Endometrium (tissue), 2 donors: ENCODE data around the gene OR1D5.
"Not testable (repeated sequence)": the region's sequence is repeated elsewhere in the genome, so short reads cannot be mapped to it uniquely, and the experiment has no call there.

Experiments used
- FAIRE-seq: peaks from 2 replicates; lab custom pipeline; 2012; peaks lifted over from hg19 to GRCh38; lab: Jason Lieb, UNC
- donor health status: control.
- donor health status: control.

Gene OR1D5, protein sequence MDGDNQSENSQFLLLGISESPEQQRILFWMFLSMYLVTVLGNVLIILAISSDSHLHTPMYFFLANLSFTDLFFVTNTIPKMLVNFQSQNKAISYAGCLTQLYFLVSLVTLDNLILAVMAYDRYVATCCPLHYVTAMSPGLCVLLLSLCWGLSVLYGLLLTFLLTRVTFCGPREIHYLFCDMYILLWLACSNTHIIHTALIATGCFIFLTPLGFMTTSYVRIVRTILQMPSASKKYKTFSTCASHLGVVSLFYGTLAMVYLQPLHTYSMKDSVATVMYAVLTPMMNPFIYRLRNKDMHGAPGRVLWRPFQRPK

DNA sequence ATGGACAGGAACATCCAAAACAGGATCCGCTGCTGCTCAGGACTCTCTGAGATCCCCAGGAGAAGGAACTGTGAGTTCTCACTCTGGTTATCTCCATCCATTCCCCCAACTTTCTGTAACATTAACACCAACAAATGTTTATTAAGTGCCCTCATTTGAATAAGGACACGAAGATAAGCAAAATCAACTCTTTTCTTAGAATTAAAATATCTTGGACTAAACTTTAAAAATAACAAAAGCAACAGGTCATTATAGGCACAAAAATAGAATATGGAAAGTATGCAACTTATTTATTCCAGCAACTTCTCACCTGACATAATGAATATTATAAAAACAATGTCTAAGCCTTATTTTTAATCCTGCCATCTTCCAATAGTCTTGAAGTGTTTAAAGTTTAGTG is at the start of gene OR1D5:
OR1D5 (minus strand) TSS at position 101 of the 400 bp plus-strand sequence; CDS start at position 101, 0 bp downstream.
- peak; percentile 46 for FAIRE-seq

DNA sequence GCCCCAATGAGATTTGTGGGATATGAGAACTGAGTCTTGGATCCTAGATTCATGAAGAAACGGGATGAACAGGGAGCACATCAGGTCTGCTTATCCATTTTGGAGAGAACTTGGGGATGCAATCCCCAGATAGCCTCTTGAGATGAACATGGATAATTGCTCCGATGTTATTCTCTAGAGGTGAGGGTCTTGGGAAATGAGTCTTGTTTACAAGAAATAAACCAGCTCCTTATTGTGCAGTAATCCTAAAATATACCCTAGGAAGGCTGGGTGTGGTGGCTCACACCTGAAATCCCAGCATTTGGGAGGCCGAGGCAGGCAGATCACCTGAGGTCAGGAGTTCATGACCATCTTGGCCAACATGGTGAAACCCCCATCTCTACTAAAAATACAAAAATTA is 40.9 kb upstream of the OR1D5 start, which contains the start of gene OR1D2:
OR1D2 (minus strand) TSS at position 101 of the 400 bp plus-strand sequence. CDS start 11,426 bp downstream, outside the sequence.
- no peak for FAIRE-seq

DNA sequence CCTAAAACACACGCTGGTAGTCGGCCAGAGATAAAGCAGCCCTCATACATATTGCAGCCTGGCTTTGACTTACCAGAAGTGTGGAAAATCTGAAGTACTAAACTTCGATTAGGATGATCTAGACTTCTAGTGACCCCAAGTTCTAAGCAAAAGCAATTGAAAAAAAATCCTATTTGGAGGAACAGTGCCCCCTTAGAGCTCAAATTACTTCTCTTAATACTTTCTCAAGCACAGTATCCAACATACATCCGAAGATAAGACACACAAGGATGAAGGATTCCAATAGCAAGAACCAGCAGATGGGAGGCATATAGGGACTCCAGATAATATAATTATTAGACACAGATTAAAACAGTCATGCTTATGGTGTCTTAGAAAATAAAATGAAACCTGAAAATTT is 10.4 kb upstream of the OR1D5 start:
- FAIRE-seq, result not testable (repeated sequence)

DNA sequence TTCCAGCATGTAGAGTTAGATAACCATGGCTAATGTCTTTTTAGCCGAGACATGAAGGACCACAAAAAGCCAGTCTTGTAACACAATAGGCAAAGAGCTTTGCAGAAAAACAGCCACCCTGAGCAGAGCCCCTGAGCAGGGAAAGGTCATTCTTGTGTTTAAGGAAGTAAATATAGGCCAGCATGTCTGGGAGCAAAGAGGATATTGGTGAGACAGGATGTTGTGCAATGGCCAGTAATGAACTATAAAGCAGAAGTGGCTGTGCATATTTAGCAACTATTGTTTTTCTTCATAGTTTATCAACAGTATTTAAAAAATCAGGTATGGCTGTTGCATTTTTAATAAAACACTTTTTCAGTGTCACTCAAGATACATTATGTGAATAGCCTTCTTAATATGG is 1.8 kb upstream of the OR1D5 start:
- FAIRE-seq, result peak; percentile 12

DNA sequence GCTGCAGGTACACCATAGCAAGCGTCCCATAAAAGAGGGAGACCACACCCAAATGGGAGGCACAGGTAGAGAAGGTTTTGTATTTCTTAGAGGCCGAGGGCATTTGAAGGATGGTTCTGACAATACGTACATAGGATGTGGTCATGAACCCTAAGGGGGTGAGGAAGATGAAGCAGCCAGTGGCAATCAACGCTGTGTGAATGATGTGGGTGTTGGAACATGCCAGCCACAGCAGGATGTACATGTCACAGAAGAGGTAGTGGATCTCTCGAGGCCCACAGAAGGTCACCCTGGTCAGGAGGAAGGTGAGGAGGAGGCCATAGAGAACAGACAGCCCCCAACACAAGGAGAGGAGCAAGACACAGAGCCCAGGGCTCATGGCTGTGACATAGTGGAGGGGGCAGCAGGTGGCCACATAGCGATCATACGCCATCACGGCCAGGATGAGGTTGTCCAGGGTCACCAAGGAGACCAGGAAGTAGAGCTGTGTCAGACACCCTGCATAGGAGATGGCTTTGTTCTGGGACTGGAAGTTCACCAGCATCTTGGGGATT is 506 bp downstream of the OR1D5 start:
- FAIRE-seq, result not testable (repeated sequence)

DNA sequence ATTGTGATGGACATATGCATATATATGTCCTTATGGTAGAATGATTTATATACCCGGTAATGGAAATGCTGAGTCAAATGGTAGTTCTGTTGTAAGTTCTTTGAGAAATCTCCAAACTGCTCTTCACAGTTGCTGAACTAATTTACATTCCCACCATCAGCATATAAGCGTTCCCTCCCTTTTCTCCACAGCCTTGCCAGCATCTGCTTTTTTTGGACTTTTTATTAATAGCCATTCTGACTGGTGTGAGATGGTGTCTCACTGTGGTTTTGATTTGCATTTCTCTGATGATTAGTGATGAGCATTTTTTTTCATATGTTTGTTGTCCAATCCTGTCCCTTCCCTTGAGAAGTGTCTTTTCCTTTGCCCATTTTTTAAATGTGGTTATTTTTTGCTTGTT is 8.5 kb downstream of the OR1D5 start:
- not testable (repeated sequence) for FAIRE-seq

DNA sequence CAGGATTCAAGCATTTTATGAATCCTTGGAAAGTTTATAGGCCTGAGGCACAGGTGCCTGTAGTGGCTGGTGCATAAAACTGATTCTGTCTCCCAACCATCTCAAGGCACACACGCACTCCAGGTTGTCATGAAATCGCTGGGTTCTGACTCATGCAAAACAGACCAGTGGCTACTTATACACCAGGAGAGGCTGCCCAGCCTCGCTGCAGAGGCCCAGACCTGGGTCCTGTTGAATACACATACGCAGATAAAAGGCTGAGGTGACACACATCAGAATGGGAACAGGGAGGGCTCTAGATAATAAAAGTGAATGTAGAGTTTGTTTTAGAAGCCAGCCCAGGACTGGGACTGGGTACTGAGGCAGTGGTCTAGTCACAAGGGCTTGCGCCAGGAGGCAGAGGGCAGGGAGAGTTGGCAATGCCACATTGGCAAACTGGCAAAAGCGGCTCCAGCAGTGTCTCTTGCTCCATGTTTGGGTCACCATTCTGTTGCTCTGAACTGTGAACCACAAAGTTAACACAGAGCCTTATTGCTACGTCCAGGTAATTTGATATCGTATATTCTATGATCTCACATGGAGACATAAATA is 13.6 kb downstream of the OR1D5 start:
- FAIRE-seq, result no peak

DNA sequence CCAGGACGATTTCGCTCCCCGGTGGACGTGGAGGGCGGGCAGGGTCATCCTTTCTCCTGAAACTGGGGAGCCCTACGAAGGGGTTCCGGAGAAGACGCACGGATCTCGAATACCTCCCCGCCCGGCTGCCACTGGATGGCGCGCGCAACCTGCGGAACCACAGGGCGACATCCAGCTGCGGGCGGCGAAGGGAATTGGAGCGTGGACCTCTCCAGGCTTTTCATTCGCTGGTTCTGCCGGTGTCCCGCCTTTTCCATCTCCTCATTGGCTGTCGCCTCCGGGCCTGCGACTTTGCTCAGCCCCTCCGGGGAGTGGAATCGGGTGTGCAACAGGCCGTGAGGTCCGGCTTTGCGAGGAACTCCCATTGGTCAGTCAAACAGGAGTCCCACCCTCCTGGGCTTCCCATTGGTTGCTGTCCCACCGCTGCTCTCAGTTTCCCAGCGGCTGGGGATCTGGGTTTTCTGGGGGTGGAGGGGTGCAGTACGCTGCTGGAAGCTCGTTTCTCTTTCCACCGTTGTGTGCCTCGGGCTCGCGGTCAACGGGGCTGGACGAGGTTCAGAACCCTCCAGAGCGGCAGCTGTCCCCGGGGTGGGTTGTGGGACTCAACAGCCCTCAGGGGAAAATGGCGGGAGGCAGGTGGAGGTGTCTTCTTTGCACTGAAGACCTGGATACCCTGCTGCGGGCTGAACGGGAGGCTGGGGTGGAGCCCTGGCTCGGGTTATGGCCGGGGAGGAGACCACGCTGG is 14.5 kb downstream of the OR1D5 start:
- peak; percentile 97 for FAIRE-seq

DNA sequence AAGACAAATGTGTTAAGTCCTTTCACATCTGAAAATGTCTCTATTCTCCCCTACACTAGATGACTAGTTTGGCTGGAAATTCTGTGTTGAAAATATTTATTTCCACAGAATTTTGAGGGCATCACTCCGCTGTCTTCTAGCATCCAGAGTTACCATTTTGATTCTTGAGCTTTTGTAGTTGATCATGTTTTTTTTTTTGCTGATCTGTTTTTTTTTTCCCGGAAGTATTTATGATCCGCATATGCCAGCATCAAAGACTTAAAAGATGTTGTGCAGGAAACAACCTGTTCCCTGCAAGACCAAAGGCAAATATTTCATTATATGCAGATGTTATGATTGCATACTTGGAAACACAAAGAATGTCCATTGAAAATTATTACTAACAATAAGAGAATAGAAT is 16.7 kb downstream of the OR1D5 start:
- FAIRE-seq, result no peak

DNA sequence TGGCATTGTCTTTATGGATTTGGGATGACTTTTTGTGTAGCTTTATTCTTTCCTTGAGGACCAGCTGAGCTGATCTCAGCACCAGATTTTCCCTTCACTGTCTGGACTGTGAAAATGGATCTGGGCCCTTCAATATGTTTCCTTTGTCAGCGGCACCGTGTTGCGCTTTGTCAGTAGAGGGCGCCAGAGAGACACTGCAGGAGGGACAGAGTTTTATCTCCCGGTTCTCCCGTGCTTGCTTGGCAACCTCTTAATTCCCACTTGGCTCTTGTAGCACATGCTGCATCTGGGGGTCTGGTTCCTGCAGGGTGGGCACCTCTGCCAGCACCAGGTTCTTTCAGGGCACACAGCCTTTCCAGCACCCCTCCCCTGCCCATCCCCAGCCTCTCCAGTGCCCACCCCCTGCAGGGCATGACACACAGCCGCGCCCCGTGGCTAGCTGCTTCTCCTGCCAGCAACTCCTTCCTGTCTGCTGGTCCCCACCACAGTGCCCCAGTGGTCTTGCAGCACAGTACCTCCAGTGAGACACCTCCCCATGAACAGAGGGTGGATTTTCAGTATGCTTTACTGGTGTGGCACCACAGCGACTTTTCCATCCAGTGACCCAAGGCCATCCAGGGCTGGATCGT is 19.6 kb downstream of the OR1D5 start:
- FAIRE-seq, result no peak

DNA sequence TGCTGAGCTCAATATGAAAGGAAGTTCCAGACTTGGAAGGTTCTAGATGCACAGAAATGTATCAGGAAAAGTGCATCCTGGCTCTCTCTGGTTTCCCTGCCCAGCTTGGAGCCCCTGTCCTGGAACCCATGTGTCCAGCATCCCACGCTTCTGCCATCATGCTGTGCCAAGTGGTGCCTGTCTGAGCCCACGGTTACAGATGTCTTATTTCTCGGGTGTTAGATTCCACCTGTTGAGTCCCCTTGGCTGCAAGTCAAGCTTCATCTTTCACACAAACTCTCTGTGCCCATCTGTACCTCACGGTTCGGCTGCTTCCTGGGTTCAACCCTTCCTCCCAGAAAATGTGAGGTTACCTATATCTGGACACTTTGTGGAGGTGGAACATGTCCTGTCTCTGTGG is 22.5 kb downstream of the OR1D5 start:
- FAIRE-seq, result no peak

DNA sequence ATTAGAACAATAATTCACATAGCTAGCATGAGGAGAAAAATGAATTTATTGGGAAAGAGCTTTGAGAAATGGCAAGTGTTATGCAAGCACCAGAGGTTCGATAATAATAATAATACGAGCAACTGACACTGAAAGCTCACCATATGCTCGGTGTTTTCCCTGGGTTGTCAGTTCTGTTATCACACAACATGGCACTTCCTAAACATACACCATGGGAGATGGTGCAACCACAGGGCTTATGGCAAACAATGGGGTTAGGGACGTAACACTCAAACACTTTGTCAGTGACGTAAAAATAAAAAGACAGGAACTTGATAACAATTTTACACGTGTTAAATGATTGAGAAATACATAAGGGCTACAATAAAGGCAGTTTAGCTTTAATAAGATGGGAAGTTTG is 23.7 kb downstream of the OR1D5 start:
- no peak for FAIRE-seq

DNA sequence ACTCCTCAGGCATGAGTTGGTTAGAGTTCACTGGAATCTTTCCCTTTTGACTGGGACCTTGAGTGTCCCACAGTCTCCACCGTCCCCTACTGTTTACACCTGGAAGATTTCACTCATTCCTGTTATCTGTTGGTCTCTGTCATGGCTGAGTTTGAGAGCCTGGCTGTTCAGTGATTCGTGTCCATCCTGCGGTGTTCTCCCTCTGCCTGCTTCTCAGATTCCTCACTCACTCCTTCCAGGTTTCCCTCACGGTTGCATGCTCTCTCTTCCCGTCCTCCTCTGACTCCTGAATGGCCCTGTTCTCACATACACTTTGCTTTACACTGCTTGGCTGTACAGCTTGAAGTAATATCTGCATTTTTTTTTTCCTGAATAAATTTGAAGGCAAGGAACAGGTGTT is 24.5 kb downstream of the OR1D5 start:
- FAIRE-seq, result no peak

DNA sequence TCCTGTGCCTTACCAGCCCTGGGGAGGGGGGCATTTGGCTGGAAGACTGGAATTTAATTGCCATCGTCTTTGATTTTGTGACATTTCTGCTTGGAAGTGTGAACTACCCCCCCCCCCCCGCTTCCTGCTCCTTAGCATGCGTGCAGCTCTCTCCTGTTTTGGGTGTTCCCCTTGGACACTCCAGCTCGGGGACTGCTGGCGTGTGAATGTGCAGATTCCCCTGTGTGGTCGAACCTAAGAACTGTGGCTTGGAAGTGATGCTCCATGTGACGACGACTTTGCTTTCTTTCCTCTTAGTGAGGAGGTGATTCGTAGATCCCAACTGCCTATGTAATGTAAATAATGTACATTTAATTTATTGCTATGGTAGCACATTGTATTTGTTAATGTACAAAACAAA is 26.1 kb downstream of the OR1D5 start:
- no peak for FAIRE-seq

DNA sequence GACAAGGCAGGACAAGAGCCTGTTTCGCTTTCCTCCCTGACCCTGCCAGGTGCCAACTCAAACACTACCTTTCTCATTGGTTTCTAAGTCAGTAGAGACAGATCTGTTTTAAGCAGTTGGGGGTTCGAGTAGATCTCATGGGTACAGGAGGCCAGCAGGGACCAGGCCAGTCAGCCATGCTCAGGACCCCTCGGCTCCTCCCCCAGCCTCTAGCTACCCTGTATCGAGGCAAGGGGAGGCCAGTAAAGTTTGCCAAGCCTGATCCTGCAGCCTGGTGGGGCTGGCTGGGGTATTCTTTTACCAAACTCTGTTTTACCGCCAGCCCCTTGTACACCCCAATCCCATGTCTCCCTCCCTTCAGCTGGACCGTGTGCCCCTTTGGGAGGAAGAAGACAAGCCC is 26.6 kb downstream of the OR1D5 start:
- no peak for FAIRE-seq

DNA sequence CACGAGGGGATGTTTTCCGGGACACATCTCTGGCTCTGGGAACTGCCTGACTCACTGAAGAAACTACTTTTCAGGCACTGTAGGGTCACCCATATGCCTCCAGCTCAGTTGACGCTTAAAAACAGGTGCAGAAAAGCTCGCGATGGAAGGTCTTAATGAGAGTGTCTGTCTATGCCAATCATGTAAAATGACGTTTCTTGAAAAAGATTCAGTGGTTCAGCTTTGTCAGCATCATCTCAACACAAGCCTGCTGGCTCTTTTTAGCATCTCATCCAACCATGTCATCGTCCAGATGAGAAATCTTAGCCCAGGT is 27.5 kb downstream of the OR1D5 start:
- no peak for FAIRE-seq

DNA sequence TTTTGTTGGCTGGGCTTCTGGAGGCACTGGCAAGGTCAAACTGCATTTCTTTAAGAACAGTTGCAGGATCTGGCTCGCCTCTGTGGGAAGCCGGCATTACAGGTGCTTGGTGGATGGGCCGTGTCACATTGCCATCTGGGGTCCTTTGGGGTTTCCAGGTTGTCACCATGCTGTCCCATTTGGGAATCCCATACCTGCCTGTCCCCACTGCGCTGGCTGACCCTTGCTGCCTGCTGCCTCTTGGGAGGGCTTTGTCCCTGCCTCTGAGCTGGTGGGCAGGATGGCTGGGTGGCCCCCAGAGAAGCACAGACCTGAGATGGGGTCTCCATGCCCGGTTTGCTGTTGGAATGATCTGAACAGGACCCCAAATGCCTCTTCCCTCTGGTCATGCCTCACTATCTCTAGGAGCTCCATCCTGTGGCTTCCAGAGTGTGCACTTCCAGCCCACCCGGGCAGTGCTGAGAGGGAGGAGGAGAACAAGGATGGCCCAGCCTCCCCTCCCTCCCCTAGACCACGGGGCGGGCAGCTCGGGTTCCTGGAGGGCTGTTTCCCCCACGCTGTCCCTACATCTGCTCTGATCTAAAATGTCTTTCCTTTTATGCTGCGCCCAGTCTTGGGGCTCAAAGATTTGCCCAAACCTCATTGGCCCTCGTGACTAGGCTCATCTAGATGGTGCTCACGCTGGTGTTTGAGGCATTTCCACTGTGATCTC is 28.0 kb downstream of the OR1D5 start:
- FAIRE-seq, result no peak

DNA sequence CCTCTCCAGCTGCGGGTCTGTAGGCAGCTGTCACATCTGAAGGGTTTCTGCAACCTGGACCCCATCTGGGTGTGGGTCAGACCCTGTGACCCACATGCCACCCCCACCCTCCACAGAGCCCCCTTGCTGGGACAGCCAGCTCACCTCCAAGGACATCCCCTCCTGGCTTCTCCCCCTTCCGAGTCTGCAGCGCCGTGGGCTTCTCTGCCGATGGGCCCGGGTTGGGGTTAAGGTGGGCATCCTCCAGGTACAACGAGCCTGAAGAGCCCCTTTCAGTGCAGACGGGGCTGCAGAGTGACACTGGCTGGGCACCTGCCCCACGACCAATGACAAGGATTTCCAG is 28.9 kb downstream of the OR1D5 start:
- FAIRE-seq, result no peak

DNA sequence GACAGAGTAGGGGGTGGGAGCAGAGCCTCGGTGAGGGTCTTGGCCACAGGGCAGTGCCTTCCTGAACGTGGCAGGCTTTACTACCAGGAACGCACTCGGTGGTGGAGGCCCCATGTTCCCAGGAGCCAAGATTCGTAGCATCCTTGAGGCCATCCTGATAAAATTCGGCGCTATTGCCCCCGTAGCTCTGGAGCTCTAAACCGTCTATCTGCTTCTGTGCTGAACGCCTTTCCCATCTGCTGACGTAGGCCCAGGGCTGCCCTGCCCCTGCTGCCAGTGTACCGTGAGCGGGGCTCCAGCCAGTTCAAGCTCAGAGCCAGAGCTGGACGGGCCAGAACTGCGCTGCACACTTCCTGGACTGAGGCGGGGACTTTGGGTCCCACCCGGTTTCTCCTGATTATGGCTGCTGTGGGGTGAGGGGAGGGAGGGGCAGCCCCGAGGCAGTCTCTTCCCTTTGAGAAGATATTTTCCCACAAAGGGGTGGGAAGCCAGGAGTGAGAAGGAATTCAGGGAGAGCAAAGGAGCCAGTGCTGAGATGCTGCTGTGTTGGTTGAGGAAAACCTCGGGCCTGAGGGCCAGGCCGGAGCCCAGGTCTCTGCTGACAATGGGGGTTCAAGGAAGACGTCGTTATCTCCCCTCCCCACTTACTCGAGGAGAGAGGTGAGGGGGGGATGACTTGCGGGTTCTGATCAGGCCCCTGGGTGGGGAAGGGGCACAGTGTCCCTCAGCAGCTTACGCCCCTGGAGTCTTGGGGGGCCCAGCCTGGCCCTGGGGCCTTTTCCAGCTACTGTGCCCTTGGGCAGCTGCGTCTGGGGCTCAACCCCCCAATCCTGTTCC is 29.4 kb downstream of the OR1D5 start:
- no peak for FAIRE-seq

DNA sequence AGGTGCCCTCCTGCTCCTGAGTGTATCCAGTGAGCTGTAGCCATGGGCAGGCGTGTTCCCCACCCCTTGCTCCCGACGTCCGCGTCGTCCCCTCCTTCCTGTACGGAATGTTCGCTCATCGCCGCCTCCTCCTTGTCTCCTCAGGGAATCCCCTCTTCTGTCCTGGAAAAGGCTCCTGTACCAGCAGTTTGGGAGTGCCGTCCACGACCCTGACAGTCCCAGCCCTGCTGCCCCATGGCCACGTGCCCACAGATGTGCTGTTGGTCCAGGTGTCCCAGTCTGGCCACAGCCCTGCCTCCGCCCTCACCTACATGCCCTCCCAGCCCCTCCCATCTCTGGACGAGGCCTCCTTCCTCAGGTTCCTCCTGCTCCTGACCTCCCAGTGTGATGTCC is 30.2 kb downstream of the OR1D5 start:
- no peak for FAIRE-seq
